ENCODE measurements around the gene TMUB2.

Gene TMUB2

DNA sequence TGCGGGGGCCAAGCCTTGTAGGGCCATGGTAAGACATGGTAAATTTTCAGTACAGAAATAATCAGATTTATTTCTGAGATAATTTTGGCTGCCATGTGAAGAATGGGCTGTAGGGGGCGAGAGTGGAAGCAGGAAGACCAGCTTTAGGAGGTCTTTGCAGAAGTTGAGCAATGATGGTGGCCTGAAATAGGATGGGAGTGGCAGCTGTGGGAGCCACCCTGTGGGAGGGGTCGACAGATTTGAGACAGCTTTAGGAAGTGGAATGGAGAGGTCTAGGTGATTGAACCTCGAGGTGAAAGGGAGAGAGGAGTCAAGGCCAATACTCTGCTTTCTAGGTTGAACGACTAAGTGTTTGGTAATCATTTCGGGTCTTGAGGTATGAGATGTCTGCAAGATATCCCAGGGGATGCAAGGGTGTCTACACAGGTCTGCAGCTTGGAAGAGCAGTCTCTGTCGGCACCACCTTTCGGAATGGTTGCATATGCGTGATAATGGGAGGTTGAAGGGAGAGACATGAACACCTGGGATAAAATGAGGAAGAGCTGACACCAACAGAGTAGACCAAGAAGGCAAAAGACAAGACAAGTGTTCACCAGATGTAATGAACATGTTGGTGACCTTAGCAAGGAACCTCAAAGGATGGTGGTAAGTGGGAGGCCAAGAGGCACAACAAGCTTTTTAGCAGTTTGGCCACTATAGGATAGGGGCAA lies 17.1 kb downstream of the TMUB2 start (continued):
- peak; percentile 55 for TF ChIP-seq KLF9 (tag by site-specific recombination; IDR thresholded peaks at IDR 0.05; ENCODE audit: low read depth)

DNA sequence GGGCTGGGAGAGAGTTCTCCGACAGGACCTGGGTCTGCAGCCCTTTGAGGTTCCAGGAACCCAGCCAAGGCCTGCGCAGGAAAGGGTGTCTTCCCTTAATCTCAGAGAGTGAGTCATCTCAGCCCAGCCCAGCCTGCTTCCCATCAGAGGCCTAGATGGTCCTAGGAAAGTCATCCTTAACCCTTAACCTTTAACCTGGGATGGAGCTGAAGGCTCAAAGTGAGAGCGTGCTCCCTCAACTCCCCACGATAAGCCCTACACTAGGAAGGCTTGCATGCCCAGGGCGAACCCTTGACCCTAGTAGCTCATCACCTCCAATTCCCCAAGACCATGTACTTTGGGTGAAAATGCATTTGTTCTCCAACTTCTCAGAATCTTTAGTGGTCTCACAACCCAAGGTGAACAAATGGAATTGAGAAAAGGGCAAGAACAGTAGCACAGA lies 17.7 kb downstream of the TMUB2 start:
- Histone ChIP-seq H3K4me1 (ENCODE audit: control insufficient read depth, insufficient read depth, low read length) (peaks cover 5% of the 10 kb centered on the region), H3K27ac (ENCODE audit: extremely low read depth, low read depth, low read length) (no peak overlapping the region), H3K9me3 (ENCODE audit: control insufficient read depth, insufficient read depth, low read depth, low read length) (no peaks in the 10 kb centered on the region), H3K4me3 (ENCODE audit: low read depth, low read length) (no peak overlapping the region), H3K36me3 (ENCODE audit: control insufficient read depth in 2 of 2, insufficient read depth in 1 of 2, low read length in 2 of 2) (peaks cover 19 to 29% of the 10 kb centered on the region in 2 experiments; a peak in 2 of 3 replicates)
- CTCF ChIA-PET, result interaction anchor here (0.5 to 4.1 kb wide), 17 partner anchors 10 to 326 kb away, joined by 3 to 17 read pairs (median 4); partner anchors contain the start of gene SLC25A39
- POLR2A ChIA-PET, result interaction anchor here (0.5 to 1.5 kb wide), 6 partner anchors 14 to 141 kb away, joined by 3 to 7 read pairs (median 4); partner anchors contain the start of genes GRN, RUNDC3A, SLC25A39 and UBTF
- TF ChIP-seq, protein P1, sequence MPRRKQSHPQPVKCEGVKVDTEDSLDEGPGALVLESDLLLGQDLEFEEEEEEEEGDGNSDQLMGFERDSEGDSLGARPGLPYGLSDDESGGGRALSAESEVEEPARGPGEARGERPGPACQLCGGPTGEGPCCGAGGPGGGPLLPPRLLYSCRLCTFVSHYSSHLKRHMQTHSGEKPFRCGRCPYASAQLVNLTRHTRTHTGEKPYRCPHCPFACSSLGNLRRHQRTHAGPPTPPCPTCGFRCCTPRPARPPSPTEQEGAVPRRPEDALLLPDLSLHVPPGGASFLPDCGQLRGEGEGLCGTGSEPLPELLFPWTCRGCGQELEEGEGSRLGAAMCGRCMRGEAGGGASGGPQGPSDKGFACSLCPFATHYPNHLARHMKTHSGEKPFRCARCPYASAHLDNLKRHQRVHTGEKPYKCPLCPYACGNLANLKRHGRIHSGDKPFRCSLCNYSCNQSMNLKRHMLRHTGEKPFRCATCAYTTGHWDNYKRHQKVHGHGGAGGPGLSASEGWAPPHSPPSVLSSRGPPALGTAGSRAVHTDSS (tag by site-specific recombination; IDR thresholded peaks at IDR 0.05), result no peak
- TF ChIP-seq ZNF221 (tag by site-specific recombination; IDR thresholded peaks at IDR 0.05; ENCODE audit: borderline replicate concordance), result no peak
- TF ChIP-seq ZNF37A (tag by site-specific recombination; IDR thresholded peaks at IDR 0.05), result no peak
- TF ChIP-seq ZNF670 (tag by site-specific recombination; IDR thresholded peaks at IDR 0.05; ENCODE audit: low read depth), result no peak
- TF ChIP-seq ZNF155 (tag by site-specific recombination; IDR thresholded peaks at IDR 0.05), result no peak
- TF ChIP-seq, protein P2, sequence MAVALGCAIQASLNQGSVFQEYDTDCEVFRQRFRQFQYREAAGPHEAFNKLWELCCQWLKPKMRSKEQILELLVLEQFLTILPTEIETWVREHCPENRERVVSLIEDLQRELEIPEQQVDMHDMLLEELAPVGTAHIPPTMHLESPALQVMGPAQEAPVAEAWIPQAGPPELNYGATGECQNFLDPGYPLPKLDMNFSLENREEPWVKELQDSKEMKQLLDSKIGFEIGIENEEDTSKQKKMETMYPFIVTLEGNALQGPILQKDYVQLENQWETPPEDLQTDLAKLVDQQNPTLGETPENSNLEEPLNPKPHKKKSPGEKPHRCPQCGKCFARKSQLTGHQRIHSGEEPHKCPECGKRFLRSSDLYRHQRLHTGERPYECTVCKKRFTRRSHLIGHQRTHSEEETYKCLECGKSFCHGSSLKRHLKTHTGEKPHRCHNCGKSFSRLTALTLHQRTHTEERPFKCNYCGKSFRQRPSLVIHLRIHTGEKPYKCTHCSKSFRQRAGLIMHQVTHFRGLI (tag by site-specific recombination; IDR thresholded peaks at IDR 0.05), result 0 out of 2 replicates have a peak, but pooled peaks have one; percentile 28
- 0 out of 2 replicates have a peak, but pooled peaks have one; percentile 30 for TF ChIP-seq ZNF366 (tag by site-specific recombination; conservative IDR thresholded peaks at IDR 0.05)
- no peak for TF ChIP-seq SP3 (tag by site-specific recombination; IDR thresholded peaks at IDR 0.05)
- TF ChIP-seq BCL11A (tag by site-specific recombination; IDR thresholded peaks at IDR 0.05; ENCODE audit: low read depth), result 0 out of 2 replicates have a peak, but pooled peaks have one; percentile 32
- no peak for TF ChIP-seq ZNF23 (tag by site-specific recombination; IDR thresholded peaks at IDR 0.05; ENCODE audit: borderline replicate concordance)

DNA sequence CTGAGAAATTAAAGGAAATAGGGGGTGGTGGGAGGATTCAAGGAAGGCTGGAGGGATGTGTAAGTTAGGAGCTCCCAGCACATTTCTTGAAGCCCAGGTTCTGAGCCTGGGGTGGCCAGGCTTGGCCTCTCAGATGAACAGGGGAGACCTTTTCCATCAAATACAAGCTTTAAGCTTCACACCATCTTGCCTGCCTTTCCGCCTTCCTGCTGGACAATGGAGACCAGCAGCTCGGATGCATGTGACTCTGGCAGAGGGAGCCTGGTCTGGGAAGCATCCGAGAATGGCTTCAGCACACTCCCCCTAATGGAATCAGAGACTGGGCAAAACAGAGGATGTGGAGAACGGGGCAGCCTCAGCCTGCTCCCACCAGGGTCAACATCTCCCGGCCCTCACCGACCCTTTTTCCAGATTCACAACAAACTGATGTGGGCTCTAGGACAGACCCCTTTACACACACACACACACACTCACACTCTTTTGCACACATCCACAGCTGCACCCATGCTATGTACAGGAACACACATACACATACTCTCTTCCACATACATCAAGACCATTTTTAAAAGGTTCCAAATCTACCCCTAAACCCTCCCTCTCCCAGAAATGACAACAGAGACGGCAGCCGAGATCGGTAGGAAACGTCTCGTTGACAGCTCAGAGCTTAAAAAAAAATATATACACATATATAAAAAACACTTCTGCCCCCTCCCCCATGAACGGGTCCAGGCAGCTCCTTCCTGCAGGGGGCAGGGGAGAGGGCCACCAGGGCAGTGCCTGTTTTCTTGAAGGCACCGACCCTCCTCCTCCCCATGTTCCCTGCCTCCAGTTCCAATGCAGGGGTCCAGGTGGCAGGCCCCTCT lies 19.4 kb downstream of the TMUB2 start:
- Histone ChIP-seq H3K4me1 (ENCODE audit: control insufficient read depth, insufficient read depth, low read length) (no peaks in the 10 kb centered on the region), H3K9me3 (ENCODE audit: control insufficient read depth, insufficient read depth, low read depth, low read length) (no peaks in the 10 kb centered on the region), H3K36me3 (ENCODE audit: control insufficient read depth in 2 of 2, insufficient read depth in 1 of 2, low read length in 2 of 2) (peaks cover 22 to 46% of the 10 kb centered on the region in 2 experiments; a peak in 2 of 3 replicates), H3K4me3 (ENCODE audit: low read depth, low read length) (no peak overlapping the region), H3K27ac (ENCODE audit: extremely low read depth, low read depth, low read length) (no peak overlapping the region)
- ChIA-PET CTCF (interaction anchor here (0.6 to 4.1 kb wide), 11 partner anchors 12 to 317 kb away, joined by 3 to 33 read pairs (median 3); partner anchors contain the start of gene UBTF), POLR2A (interaction anchor here (0.6 to 1.2 kb wide), 5 partner anchors 15 to 351 kb away, joined by 3 to 4 read pairs (median 3); no protein-coding TSS in a partner anchor)
- TF ChIP-seq, protein P3, sequence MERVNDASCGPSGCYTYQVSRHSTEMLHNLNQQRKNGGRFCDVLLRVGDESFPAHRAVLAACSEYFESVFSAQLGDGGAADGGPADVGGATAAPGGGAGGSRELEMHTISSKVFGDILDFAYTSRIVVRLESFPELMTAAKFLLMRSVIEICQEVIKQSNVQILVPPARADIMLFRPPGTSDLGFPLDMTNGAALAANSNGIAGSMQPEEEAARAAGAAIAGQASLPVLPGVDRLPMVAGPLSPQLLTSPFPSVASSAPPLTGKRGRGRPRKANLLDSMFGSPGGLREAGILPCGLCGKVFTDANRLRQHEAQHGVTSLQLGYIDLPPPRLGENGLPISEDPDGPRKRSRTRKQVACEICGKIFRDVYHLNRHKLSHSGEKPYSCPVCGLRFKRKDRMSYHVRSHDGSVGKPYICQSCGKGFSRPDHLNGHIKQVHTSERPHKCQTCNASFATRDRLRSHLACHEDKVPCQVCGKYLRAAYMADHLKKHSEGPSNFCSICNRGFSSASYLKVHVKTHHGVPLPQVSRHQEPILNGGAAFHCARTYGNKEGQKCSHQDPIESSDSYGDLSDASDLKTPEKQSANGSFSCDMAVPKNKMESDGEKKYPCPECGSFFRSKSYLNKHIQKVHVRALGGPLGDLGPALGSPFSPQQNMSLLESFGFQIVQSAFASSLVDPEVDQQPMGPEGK (tag by site-specific recombination; IDR thresholded peaks at IDR 0.05), result 0 out of 2 replicates have a peak, but pooled peaks have one; percentile 16
- TF ChIP-seq GLIS1 (tag by site-specific recombination; IDR thresholded peaks at IDR 0.05) (0 out of 2 replicates have a peak, but pooled peaks have one; percentile 14), BCL11B (tag by site-specific recombination; IDR thresholded peaks at IDR 0.05; ENCODE audit: low read depth) (no peak), ZNF335 (tag by site-specific recombination; conservative IDR thresholded peaks at IDR 0.05) (0 out of 2 replicates have a peak, but pooled peaks have one; percentile 19), ZNF544 (tag by site-specific recombination; IDR thresholded peaks at IDR 0.05) (no peak), ZBTB17 (tag by site-specific recombination; IDR thresholded peaks at IDR 0.05) (0 out of 2 replicates have a peak, but pooled peaks have one; percentile 12)
- TF ChIP-seq, protein P4, sequence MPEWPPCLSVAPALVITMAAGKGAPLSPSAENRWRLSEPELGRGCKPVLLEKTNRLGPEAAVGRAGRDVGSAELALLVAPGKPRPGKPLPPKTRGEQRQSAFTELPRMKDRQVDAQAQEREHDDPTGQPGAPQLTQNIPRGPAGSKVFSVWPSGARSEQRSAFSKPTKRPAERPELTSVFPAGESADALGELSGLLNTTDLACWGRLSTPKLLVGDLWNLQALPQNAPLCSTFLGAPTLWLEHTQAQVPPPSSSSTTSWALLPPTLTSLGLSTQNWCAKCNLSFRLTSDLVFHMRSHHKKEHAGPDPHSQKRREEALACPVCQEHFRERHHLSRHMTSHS (tag by site-specific recombination; IDR thresholded peaks at IDR 0.05), result no peak
- TF ChIP-seq, protein P5, sequence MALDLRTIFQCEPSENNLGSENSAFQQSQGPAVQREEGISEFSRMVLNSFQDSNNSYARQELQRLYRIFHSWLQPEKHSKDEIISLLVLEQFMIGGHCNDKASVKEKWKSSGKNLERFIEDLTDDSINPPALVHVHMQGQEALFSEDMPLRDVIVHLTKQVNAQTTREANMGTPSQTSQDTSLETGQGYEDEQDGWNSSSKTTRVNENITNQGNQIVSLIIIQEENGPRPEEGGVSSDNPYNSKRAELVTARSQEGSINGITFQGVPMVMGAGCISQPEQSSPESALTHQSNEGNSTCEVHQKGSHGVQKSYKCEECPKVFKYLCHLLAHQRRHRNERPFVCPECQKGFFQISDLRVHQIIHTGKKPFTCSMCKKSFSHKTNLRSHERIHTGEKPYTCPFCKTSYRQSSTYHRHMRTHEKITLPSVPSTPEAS (tag by site-specific recombination; IDR thresholded peaks at IDR 0.05), result 0 out of 2 replicates have a peak, but pooled peaks have one; percentile 12
- TF ChIP-seq, protein P6, sequence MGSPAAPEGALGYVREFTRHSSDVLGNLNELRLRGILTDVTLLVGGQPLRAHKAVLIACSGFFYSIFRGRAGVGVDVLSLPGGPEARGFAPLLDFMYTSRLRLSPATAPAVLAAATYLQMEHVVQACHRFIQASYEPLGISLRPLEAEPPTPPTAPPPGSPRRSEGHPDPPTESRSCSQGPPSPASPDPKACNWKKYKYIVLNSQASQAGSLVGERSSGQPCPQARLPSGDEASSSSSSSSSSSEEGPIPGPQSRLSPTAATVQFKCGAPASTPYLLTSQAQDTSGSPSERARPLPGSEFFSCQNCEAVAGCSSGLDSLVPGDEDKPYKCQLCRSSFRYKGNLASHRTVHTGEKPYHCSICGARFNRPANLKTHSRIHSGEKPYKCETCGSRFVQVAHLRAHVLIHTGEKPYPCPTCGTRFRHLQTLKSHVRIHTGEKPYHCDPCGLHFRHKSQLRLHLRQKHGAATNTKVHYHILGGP (tag by site-specific recombination; IDR thresholded peaks at IDR 0.05), result no peak

Data from HEK293 (cell line).